ENCODE measurements around the gene NFX1. TPM values are rescaled to one million over a fixed set of nuclear protein-coding genes. Genes with fewer than 3 reads are reported as not detected.

Gene NFX1
- total and polyA plus RNA-seq, 12 donors: 17.5 to 44.4 (median 31.2) TPM

- no peak for DNase-seq
- H3K27ac ChIP-seq: peak overlapping the region; percentile 97 to 100 (median 99)
- no peak for TF ChIP-seq POLR2A (IDR thresholded peaks at IDR 0.05)
- H3K36me3 ChIP-seq (replicated peaks in 1 of 2): peaks cover 0 to 8% of the 10 kb centered on the region in 2 donors
- no peaks in the 10 kb centered on the region for H3K9me3 ChIP-seq (replicated peaks in 1 of 3)
- peaks cover 13 to 36% of the 10 kb centered on the region in 2 donors for H3K4me1 ChIP-seq (replicated peaks in 1 of 2)
- H3K4me3 ChIP-seq: peak overlapping the region in 3 of 4 donors; percentile 1 to 82 (median 66)
- 0 to 2% (median 0%) methylated on average over 14 of the region's 14 CpGs for WGBS, 4 donors
- no peaks in the 10 kb centered on the region for H3K27me3 ChIP-seq
- intact Hi-C loops (cut with DNase I): loop anchor here (10.0 kb wide), 2 partner anchors 55 to 175 kb away; no protein-coding TSS in a partner anchor
Measured at GRCh38 chr9:33289936-33290246, 425 bp upstream of the NFX1 start.

GRCh38 chr9:33291031-33291397 lies 698 bp downstream of the NFX1 start:
- intact Hi-C loops (cut with DNase I): loop anchor here in 1 of 2 donors (10.0 kb wide), 1 partner anchor 56 kb away; no protein-coding TSS in a partner anchor
- no peak for DNase-seq
- TF ChIP-seq POLR2A (IDR thresholded peaks at IDR 0.05) (no peak), CTCF (IDR thresholded peaks at IDR 0.05) (no peak)
- H3K27me3 ChIP-seq: no peaks in the 10 kb centered on the region
- H3K9me3 ChIP-seq (replicated peaks in 1 of 3): no peaks in the 10 kb centered on the region
- H3K4me3 ChIP-seq: peak overlapping the region; percentile 66 to 95 (median 80)
- peaks cover 0 to 19% of the 10 kb centered on the region in 2 donors for H3K36me3 ChIP-seq (replicated peaks in 1 of 2)
- peaks cover 13 to 37% of the 10 kb centered on the region in 2 donors for H3K4me1 ChIP-seq (replicated peaks in 1 of 2)
- WGBS, 4 donors: 16 to 26% (median 20%) methylated on average over 6 to 7 of the region's 7 CpGs
- H3K27ac ChIP-seq: peak overlapping the region in 4 of 5 donors; percentile 97 to 100 (median 100)

GRCh38 chr9:33291901-33292300 lies 1.6 kb downstream of the NFX1 start:
- intact Hi-C loops (cut with DNase I): loop anchor here in 1 of 2 donors (10.0 kb wide), 1 partner anchor 57 kb away; no protein-coding TSS in a partner anchor
- no peak for DNase-seq
- peak overlapping the region in 1 of 4 donors; percentile 66 for H3K4me3 ChIP-seq
- peaks cover 13 to 42% of the 10 kb centered on the region in 2 donors for H3K4me1 ChIP-seq (replicated peaks in 1 of 2)
- TF ChIP-seq POLR2A (IDR thresholded peaks at IDR 0.05) (no peak), CTCF (IDR thresholded peaks at IDR 0.05) (no peak)
- no peaks in the 10 kb centered on the region for H3K9me3 ChIP-seq (replicated peaks in 1 of 3)
- peak overlapping the region in 3 of 5 donors; percentile 97 to 100 (median 99) for H3K27ac ChIP-seq
- no peaks in the 10 kb centered on the region for H3K27me3 ChIP-seq
- 89 to 91% (median 90%) methylated on average over 5 of the region's 5 CpGs for WGBS, 4 donors
- H3K36me3 ChIP-seq (replicated peaks in 1 of 2): peaks cover 0 to 28% of the 10 kb centered on the region in 2 donors

- Histone ChIP-seq H3K27me3 (no peaks in the 10 kb centered on the region), H3K36me3 (replicated peaks in 1 of 2) (peaks cover 0 to 39% of the 10 kb centered on the region in 2 donors), H3K9me3 (replicated peaks in 1 of 3) (no peaks in the 10 kb centered on the region), H3K4me1 (replicated peaks in 1 of 2) (peaks cover 13 to 57% of the 10 kb centered on the region in 2 donors), H3K4me3 (no peak overlapping the region), H3K27ac (no peak overlapping the region)
- WGBS, 4 donors: 93 to 98% (median 96%) methylated on average over 2 of the region's 2 CpGs
- intact Hi-C loops (cut with DNase I): loop anchor here in 1 of 2 donors (10.0 kb wide), 1 partner anchor 59 kb away; no protein-coding TSS in a partner anchor
- DNase-seq: no peak
- TF ChIP-seq CTCF (IDR thresholded peaks at IDR 0.05): no peak
- TF ChIP-seq POLR2A (IDR thresholded peaks at IDR 0.05): no peak
Measured at GRCh38 chr9:33293782-33294181, 3.5 kb downstream of the NFX1 start.
